Measurements from ENCODE around the gene HCRTR1. TPM values are rescaled to one million over a fixed set of nuclear protein-coding genes. Genes with fewer than 3 reads are reported as not detected.

HCRTR1 gene
- total and polyA plus RNA-seq, 10 of the 15 experiments (the other 5 are each of a cell fraction or from before 2014, with no cell fraction given), result not detected

GRCh38 chr1:31648190-31648589 lies 30.7 kb downstream of the HCRTR1 start (continued):
- TF ChIP-seq PKNOX1 (IDR thresholded peaks at IDR 0.05) (no peak), IRF4 (IDR thresholded peaks at IDR 0.05; ENCODE audit: low read depth, low read length) (no peak), SREBF1 (IDR thresholded peaks at IDR 0.05; ENCODE audit: low read length) (no peak)

- ATAC-seq, result no peak
- no peaks in the 10 kb centered on the region for H3K4me1 ChIP-seq (ENCODE audit: control insufficient read depth, insufficient read depth, low read length)
- H3K9me3 ChIP-seq (replicated peaks; ENCODE audit: control insufficient read depth, insufficient read depth, low read length), result no peaks in the 10 kb centered on the region
- in situ Hi-C loops (cut with MboI), result no loop called here
- no peak overlapping the region for H3K4me3 ChIP-seq
- 35% methylated on average over 8 of the region's 9 CpGs for WGBS (ENCODE audit: insufficient coverage, insufficient replicate concordance, low lambda C conversion rate, missing lambda C conversion rate)
- no TSS peak for BruUV-seq (replicated peaks)
- no peaks in the 10 kb centered on the region for H4K20me1 ChIP-seq (ENCODE audit: control insufficient read depth, insufficient read depth)
- ChIA-PET CTCF (interaction anchor here (0.6 to 1.2 kb wide), 3 partner anchors 16 to 187 kb away, joined by 3 read pairs; no protein-coding TSS in a partner anchor), RAD21 (ENCODE audit: unreplicated experiment) (no interaction called here), POLR2A (interaction anchor here (0.7 kb wide), 1 partner anchor 553 kb away, joined by 3 read pairs; no protein-coding TSS in a partner anchor), SMC1A (ENCODE audit: uncharacterized antibody, unreplicated experiment) (interaction anchor here (0.7 kb wide), 1 partner anchor 647 kb away, joined by 3 read pairs; no protein-coding TSS in a partner anchor)
- intact Hi-C loops (cut with micrococcal nuclease; ENCODE audit: unreplicated experiment), result no loop called here
- no peaks in the 10 kb centered on the region for H3K36me3 ChIP-seq (ENCODE audit: control insufficient read depth in 2 of 2, insufficient read depth in 2 of 2, low read length in 1 of 2)
- no peak for DNase-seq (ENCODE audit: low read depth, low spot score)
- no peak for FAIRE-seq
- H3K79me2 ChIP-seq (ENCODE audit: control insufficient read depth, insufficient read depth, low read length), result peaks cover 9% of the 10 kb centered on the region
- H3K27ac ChIP-seq (ENCODE audit: control insufficient read depth, insufficient read depth), result no peak overlapping the region
- H3K9ac ChIP-seq (ENCODE audit: control insufficient read depth, insufficient read depth, low read length), result no peak overlapping the region
- H3K27me3 ChIP-seq (replicated peaks in 1 of 2; ENCODE audit: control insufficient read depth in 2 of 2, insufficient read depth in 2 of 2, low read length in 1 of 2), result no peaks in the 10 kb centered on the region; a peak in 1 of 4 replicates
- H2AFZ ChIP-seq (ENCODE audit: control insufficient read depth, low read depth, low read length), result no peak overlapping the region
- no peak overlapping the region for H3K4me2 ChIP-seq (ENCODE audit: control insufficient read depth, insufficient read depth)
- TF ChIP-seq SMAD5 (IDR thresholded peaks at IDR 0.05; ENCODE audit: low read depth) (no peak), SREBF2 (IDR thresholded peaks at IDR 0.05; ENCODE audit: low read length) (no peak), EP300 (IDR thresholded peaks at IDR 0.05; ENCODE audit: borderline replicate concordance in 1 of 2, control insufficient read depth in 1 of 2, low read depth in 2 of 2, low read length in 2 of 2) (no peak), CHD4 (IDR thresholded peaks at IDR 0.05) (no peak), SP1 (IDR thresholded peaks at IDR 0.05; ENCODE audit: low read depth, low read length) (no peak), IRF4 (IDR thresholded peaks at IDR 0.05; ENCODE audit: low read depth, low read length) (no peak), SMC3 (IDR thresholded peaks at IDR 0.05; ENCODE audit: borderline replicate concordance, low read length) (no peak), BCLAF1 (IDR thresholded peaks at IDR 0.05) (no peak), E2F4 (IDR thresholded peaks at IDR 0.05; ENCODE audit: low read depth, low read length) (no peak), NRF1 (conservative IDR thresholded peaks at IDR 0.05; ENCODE audit: low read depth, low read length) (no peak), MYC (IDR thresholded peaks at IDR 0.05; ENCODE audit: insufficient read depth, insufficient read length, insufficient replicate concordance, low read length, severe bottlenecking) (no peak)
- TF ChIP-seq, protein P1, sequence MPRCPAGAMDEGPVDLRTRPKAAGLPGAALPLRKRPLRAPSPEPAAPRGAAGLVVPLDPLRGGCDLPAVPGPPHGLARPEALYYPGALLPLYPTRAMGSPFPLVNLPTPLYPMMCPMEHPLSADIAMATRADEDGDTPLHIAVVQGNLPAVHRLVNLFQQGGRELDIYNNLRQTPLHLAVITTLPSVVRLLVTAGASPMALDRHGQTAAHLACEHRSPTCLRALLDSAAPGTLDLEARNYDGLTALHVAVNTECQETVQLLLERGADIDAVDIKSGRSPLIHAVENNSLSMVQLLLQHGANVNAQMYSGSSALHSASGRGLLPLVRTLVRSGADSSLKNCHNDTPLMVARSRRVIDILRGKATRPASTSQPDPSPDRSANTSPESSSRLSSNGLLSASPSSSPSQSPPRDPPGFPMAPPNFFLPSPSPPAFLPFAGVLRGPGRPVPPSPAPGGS (IDR thresholded peaks at IDR 0.05; ENCODE audit: borderline replicate concordance, insufficient read depth, low read depth, low read length, poor library complexity, severe bottlenecking), result no peak
Observed at GRCh38 chr1:31648641-31649357, 31.3 kb downstream of the HCRTR1 start.
